ENCODE measurements around the gene STRBP. TPM values are rescaled to one million over a fixed set of nuclear protein-coding genes. Genes with fewer than 3 reads are reported as not detected.

STRBP gene
- total and polyA plus RNA-seq, 2 donors from 2014 or later, result 21.6 to 30.7 TPM

DNA sequence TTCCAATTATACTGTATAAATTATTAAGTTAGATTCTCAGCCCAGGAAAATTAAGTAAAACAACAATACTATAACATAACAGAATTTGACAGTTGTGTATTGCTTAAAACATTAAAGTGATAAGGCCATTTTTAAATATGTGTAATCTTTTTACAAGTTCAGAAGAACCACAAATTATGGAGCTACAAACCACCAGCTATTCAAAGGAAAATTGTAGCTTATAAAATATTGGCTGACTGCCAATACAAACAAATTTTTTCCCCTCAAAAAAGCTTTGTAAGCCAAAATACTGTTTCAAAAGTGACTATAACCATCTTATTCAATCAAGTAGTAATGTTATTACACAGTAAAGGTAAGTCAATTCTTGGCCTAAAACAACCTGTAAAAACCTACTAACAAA lies 21.9 kb downstream of the STRBP start:
- intact Hi-C loops (cut with DNase I), result no loop called here
- Histone ChIP-seq H3K27ac (ENCODE audit: low read depth in 2 of 2, low read length in 2 of 2) (no peak overlapping the region), H3K27me3 (ENCODE audit: control insufficient read depth, insufficient read depth, low read length) (no peaks in the 10 kb centered on the region), H3K9me3 (ENCODE audit: control insufficient read depth in 2 of 3, insufficient read depth in 1 of 3, low read length in 3 of 3) (peaks cover 0 to 6% (median 0%) of the 10 kb centered on the region in 3 donors), H3K4me3 (ENCODE audit: low read length in 3 of 3) (no peak overlapping the region), H3K36me3 (ENCODE audit: control insufficient read depth in 2 of 3, insufficient read depth in 3 of 3, low read length in 3 of 3) (no peaks in the 10 kb centered on the region), H3K4me1 (ENCODE audit: control insufficient read depth in 2 of 3, insufficient read depth in 2 of 3, low read depth in 1 of 3, low read length in 3 of 3) (no peaks in the 10 kb centered on the region), H3K9ac (ENCODE audit: low read length in 3 of 3) (no peak overlapping the region)
- TF ChIP-seq, protein P1, sequence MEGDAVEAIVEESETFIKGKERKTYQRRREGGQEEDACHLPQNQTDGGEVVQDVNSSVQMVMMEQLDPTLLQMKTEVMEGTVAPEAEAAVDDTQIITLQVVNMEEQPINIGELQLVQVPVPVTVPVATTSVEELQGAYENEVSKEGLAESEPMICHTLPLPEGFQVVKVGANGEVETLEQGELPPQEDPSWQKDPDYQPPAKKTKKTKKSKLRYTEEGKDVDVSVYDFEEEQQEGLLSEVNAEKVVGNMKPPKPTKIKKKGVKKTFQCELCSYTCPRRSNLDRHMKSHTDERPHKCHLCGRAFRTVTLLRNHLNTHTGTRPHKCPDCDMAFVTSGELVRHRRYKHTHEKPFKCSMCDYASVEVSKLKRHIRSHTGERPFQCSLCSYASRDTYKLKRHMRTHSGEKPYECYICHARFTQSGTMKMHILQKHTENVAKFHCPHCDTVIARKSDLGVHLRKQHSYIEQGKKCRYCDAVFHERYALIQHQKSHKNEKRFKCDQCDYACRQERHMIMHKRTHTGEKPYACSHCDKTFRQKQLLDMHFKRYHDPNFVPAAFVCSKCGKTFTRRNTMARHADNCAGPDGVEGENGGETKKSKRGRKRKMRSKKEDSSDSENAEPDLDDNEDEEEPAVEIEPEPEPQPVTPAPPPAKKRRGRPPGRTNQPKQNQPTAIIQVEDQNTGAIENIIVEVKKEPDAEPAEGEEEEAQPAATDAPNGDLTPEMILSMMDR (IDR thresholded peaks at IDR 0.05; ENCODE audit: borderline replicate concordance, extremely low read depth, insufficient read depth), result no peak
- peak in 1 of 5 donors; percentile 14 for DNase-seq
- FAIRE-seq, result no peak

DNA sequence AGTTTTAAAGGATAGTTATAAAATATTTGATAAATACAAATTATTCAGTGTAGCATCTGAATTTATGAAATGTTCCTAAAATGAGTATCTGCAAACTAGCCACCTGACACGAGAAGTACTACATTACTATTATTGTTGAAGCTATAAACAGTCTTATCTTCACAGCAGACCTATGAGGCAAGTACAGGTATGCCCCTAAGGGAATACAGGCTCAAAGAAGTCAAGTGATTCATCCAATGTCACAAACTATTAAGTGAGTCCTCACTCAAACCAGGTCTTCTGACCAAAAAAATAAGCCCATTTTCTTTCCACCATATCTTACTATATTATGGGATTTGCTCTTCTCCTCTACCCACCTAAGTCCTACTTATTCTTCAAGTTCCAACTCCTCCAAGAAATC lies 28.7 kb downstream of the STRBP start:
- Histone ChIP-seq H3K9ac (ENCODE audit: low read length in 3 of 3) (no peak overlapping the region), H3K4me3 (ENCODE audit: low read length in 3 of 3) (no peak overlapping the region), H3K27ac (ENCODE audit: low read depth in 2 of 2, low read length in 2 of 2) (no peak overlapping the region), H3K27me3 (ENCODE audit: control insufficient read depth, insufficient read depth, low read length) (no peaks in the 10 kb centered on the region), H3K9me3 (ENCODE audit: control insufficient read depth in 2 of 3, insufficient read depth in 1 of 3, low read length in 3 of 3) (peaks cover 0 to 6% (median 0%) of the 10 kb centered on the region in 3 donors), H3K36me3 (ENCODE audit: control insufficient read depth in 2 of 3, insufficient read depth in 3 of 3, low read length in 3 of 3) (no peaks in the 10 kb centered on the region), H3K4me1 (ENCODE audit: control insufficient read depth in 2 of 3, insufficient read depth in 2 of 3, low read depth in 1 of 3, low read length in 3 of 3) (peaks cover 0 to 2% (median 0%) of the 10 kb centered on the region in 3 donors)
- TF ChIP-seq, protein P1 (IDR thresholded peaks at IDR 0.05; ENCODE audit: borderline replicate concordance, extremely low read depth, insufficient read depth), result no peak
- intact Hi-C loops (cut with DNase I), result no loop called here
- no peak for FAIRE-seq
- DNase-seq, result no peak

DNA sequence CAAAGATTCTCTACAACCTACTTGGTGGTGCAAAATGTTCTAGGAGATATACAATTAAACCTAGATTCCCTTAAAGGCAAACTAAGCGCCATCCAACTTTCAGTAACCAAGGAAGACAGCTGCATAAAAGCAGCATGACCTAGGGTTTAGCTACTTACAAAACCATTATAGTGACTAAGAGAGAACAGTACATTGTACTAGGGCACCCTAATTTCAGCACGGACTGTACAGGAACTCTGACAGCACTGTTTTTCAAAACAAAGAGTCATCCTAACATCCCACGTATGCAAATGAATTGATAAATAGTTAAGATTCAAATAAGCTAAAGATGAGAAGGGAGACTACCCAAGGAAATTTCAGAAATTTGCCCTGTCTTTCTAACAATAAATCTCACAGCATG lies 30.0 kb downstream of the STRBP start:
- Histone ChIP-seq H3K4me1 (ENCODE audit: control insufficient read depth in 2 of 3, insufficient read depth in 2 of 3, low read depth in 1 of 3, low read length in 3 of 3) (peaks cover 0 to 2% (median 0%) of the 10 kb centered on the region in 3 donors), H3K9me3 (ENCODE audit: control insufficient read depth in 2 of 3, insufficient read depth in 1 of 3, low read length in 3 of 3) (no peaks in the 10 kb centered on the region), H3K4me3 (ENCODE audit: low read length in 3 of 3) (no peak overlapping the region), H3K36me3 (ENCODE audit: control insufficient read depth in 2 of 3, insufficient read depth in 3 of 3, low read length in 3 of 3) (no peaks in the 10 kb centered on the region), H3K27me3 (ENCODE audit: control insufficient read depth, insufficient read depth, low read length) (no peaks in the 10 kb centered on the region), H3K27ac (ENCODE audit: low read depth in 2 of 2, low read length in 2 of 2) (no peak overlapping the region), H3K9ac (ENCODE audit: low read length in 3 of 3) (no peak overlapping the region)
- FAIRE-seq (no peak), DNase-seq (no peak)
- intact Hi-C loops (cut with DNase I), result no loop called here
- TF ChIP-seq, protein P1 (IDR thresholded peaks at IDR 0.05; ENCODE audit: borderline replicate concordance, extremely low read depth, insufficient read depth), result no peak

DNA sequence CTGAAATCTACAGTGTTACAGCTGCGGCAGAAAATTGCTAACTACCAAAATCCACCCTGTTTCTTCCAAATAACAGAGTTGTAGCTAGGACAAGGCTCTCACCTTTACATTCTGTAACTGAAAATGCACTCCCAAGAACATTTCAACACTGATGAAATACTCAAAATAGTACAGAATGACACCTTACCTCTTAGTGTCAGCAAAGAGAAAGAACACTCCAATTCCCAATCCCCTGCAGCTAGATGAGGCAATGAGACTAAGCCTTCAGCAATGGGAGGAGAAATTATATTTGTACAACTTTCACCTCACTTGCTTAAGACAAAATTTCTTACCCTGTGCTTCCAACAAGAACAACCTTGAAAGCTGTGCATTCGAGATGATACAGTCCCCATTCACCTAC lies 31.2 kb downstream of the STRBP start:
- no peak for FAIRE-seq
- H3K4me3 ChIP-seq (ENCODE audit: low read length in 3 of 3), result no peak overlapping the region
- H3K9ac ChIP-seq (ENCODE audit: low read length in 3 of 3), result no peak overlapping the region
- no peaks in the 10 kb centered on the region for H3K9me3 ChIP-seq (ENCODE audit: control insufficient read depth in 2 of 3, insufficient read depth in 1 of 3, low read length in 3 of 3)
- no peak overlapping the region for H3K27ac ChIP-seq (ENCODE audit: low read depth in 2 of 2, low read length in 2 of 2)
- peaks cover 0 to 2% (median 0%) of the 10 kb centered on the region in 3 donors for H3K4me1 ChIP-seq (ENCODE audit: control insufficient read depth in 2 of 3, insufficient read depth in 2 of 3, low read depth in 1 of 3, low read length in 3 of 3)
- H3K36me3 ChIP-seq (ENCODE audit: control insufficient read depth in 2 of 3, insufficient read depth in 3 of 3, low read length in 3 of 3), result no peaks in the 10 kb centered on the region
- TF ChIP-seq, protein P1 (IDR thresholded peaks at IDR 0.05; ENCODE audit: borderline replicate concordance, extremely low read depth, insufficient read depth), result no peak
- DNase-seq, result no peak
- intact Hi-C loops (cut with DNase I), result no loop called here
- H3K27me3 ChIP-seq (ENCODE audit: control insufficient read depth, insufficient read depth, low read length), result no peaks in the 10 kb centered on the region

Measured in kidney (tissue), 14 donors.